H9 (cell line): ENCODE data around the gene ZDHHC11. TPM values are rescaled to one million over a fixed set of nuclear protein-coding genes. Genes with fewer than 3 reads are reported as not detected.
A peak's percentile ranks its signal among the peaks of the same experiment; 100 is the strongest.

ENCODE experiments used
- DNase-seq: peaks from one replicate; pipeline ENCODE4 v3.0.0-alpha.2; 2017
- H2AFZ ChIP-seq: one replicate; pipeline ENCODE4 v1.6.1; 2013; ENCODE audit warnings: mild to moderate bottlenecking, low read length, control low read depth, moderate library complexity
- H2AK5ac ChIP-seq: 2 replicates; pipeline ENCODE4 v1.6.1; 2013; ENCODE audit warnings: low read length, control low read depth, mixed read lengths; ENCODE audit not compliant: insufficient read length
- H2BK120ac ChIP-seq: one replicate; pipeline ENCODE4 v1.6.1; 2013; ENCODE audit warnings: low read depth, mild to moderate bottlenecking, low read length, control low read depth, inconsistent platforms; ENCODE audit not compliant: poor library complexity, severe bottlenecking
- H2BK12ac ChIP-seq: 2 replicates; pipeline ENCODE4 v1.6.1; 2013; ENCODE audit warnings: low read length, control low read depth, mixed read lengths, low read depth; ENCODE audit not compliant: insufficient read length
- H2BK15ac ChIP-seq: 2 replicates; pipeline ENCODE4 v1.6.1; 2013; ENCODE audit warnings: low read depth, low read length, control low read depth
- H2BK20ac ChIP-seq: one replicate; pipeline ENCODE4 v1.6.1; 2013; ENCODE audit warnings: low read depth, mild to moderate bottlenecking, low read length, control low read depth, inconsistent platforms; ENCODE audit not compliant: poor library complexity, severe bottlenecking
- H2BK5ac ChIP-seq: 2 replicates; pipeline ENCODE4 v1.6.1; 2013; ENCODE audit warnings: low read length, control low read depth, mixed read lengths; ENCODE audit not compliant: insufficient read length
- H3K14ac ChIP-seq: 2 replicates; pipeline ENCODE4 v1.6.1; 2013; ENCODE audit warnings: low read length, control low read depth; ENCODE audit not compliant: insufficient read depth
- H3K18ac ChIP-seq: 2 replicates; pipeline ENCODE4 v1.6.1; 2013; ENCODE audit warnings: low read depth, mild to moderate bottlenecking, mixed read lengths, low read length, control low read depth; ENCODE audit not compliant: insufficient read length
- H3K23ac ChIP-seq: 2 replicates; pipeline ENCODE4 v1.6.1; 2013; ENCODE audit warnings: low read length, control low read depth, mixed read lengths, low read depth; ENCODE audit not compliant: insufficient read length
- H3K23me2 ChIP-seq: 2 replicates; pipeline ENCODE4 v1.6.1; 2013; ENCODE audit warnings: low read depth, mild to moderate bottlenecking, mixed read lengths, low read length, control low read depth; ENCODE audit not compliant: insufficient read length, poor library complexity, severe bottlenecking
- H3K27ac ChIP-seq: 2 replicates; pipeline ENCODE4 v1.5.1; 2013; ENCODE audit warnings: low read length, control low read depth, mixed read lengths, low read depth; ENCODE audit not compliant: insufficient read length
- H3K27me3 ChIP-seq: 2 replicates; pipeline ENCODE4 v1.6.1; 2013; ENCODE audit warnings: low read length, control low read depth, inconsistent platforms; ENCODE audit not compliant: insufficient read depth
- H3K4ac ChIP-seq: 2 replicates; pipeline ENCODE4 v1.6.1; 2013; ENCODE audit warnings: low read depth, mild to moderate bottlenecking, control low read depth, inconsistent platforms, low read length, moderate library complexity
- H3K4me1 ChIP-seq: 2 replicates; pipeline ENCODE4 v1.6.1; 2013; ENCODE audit warnings: low read length, control low read depth, inconsistent platforms; ENCODE audit not compliant: insufficient read depth
- H3K4me2 ChIP-seq: 2 replicates; pipeline ENCODE4 v1.6.1; 2013; ENCODE audit warnings: low read length, control low read depth, mixed read lengths; ENCODE audit not compliant: insufficient read length, insufficient read depth
- H3K56ac ChIP-seq: 2 replicates; pipeline ENCODE4 v1.6.1; 2013; ENCODE audit warnings: low read depth, mild to moderate bottlenecking, mixed read lengths, low read length, control low read depth; ENCODE audit not compliant: insufficient read length
- H3K79me1 ChIP-seq: 2 replicates; pipeline ENCODE4 v1.6.1; 2013; ENCODE audit warnings: low read depth, mild to moderate bottlenecking, moderate library complexity, low read length, control low read depth, inconsistent platforms; ENCODE audit not compliant: insufficient read depth, poor library complexity, severe bottlenecking
- H3K79me2 ChIP-seq: 2 replicates; pipeline ENCODE4 v1.6.1; 2013; ENCODE audit warnings: low read length, control low read depth, inconsistent platforms; ENCODE audit not compliant: insufficient read depth
- H3K9ac ChIP-seq: 2 replicates; pipeline ENCODE4 v1.6.1; 2013; ENCODE audit warnings: low read length, control low read depth, mixed read lengths; ENCODE audit not compliant: insufficient read length; ENCODE audit errors: extremely low read depth
- H3K9me3 ChIP-seq: one replicate; pipeline ENCODE4 v1.6.1; 2013; ENCODE audit warnings: low read depth, low read length, inconsistent platforms; ENCODE audit not compliant: control insufficient read depth
- H3T11ph ChIP-seq: one replicate; pipeline ENCODE4 v1.6.1; 2013; ENCODE audit warnings: mild to moderate bottlenecking, low read length, control low read depth, inconsistent platforms
- H4K20me1 ChIP-seq: one replicate; pipeline ENCODE4 v1.6.1; 2013; ENCODE audit not compliant: control insufficient read depth, insufficient read length, insufficient read depth
- H4K5ac ChIP-seq: 2 replicates; pipeline ENCODE4 v1.6.1; 2013; ENCODE audit warnings: low read depth, mild to moderate bottlenecking, mixed read lengths, low read length, control low read depth; ENCODE audit not compliant: insufficient read length
- H4K8ac ChIP-seq: replicated peaks from 2 replicates; pipeline ENCODE4 v1.6.1; 2013; ENCODE audit warnings: low read length, control low read depth, mixed read lengths, low read depth; ENCODE audit not compliant: insufficient read length
- H4K91ac ChIP-seq: 2 replicates; pipeline ENCODE4 v1.6.1; 2013; ENCODE audit warnings: low read depth, mild to moderate bottlenecking, moderate library complexity, mixed read lengths, low read length, control low read depth; ENCODE audit not compliant: insufficient read length
- H3K27ac Mint-ChIP-seq, 3 experiments: 2 replicates in 2 of 3; 3 replicates in 1 of 3; pipeline ENCODE4 v1.8.0; 2020 to 2021; ENCODE audit warnings: mixed read lengths in 3 of 3, mild to moderate bottlenecking in 1 of 3, moderate library complexity in 1 of 3
- H3K27me3 Mint-ChIP-seq: 2 replicates; pipeline ENCODE4 v1.8.0; 2021; ENCODE audit warnings: low read depth, mild to moderate bottlenecking, moderate library complexity, mixed read lengths
- H3K36me3 Mint-ChIP-seq, 3 experiments: 2 replicates in 2 of 3; 3 replicates in 1 of 3; pipeline ENCODE4 v1.8.0; 2020 to 2021; ENCODE audit warnings: low read depth in 3 of 3, mixed read lengths in 3 of 3; ENCODE audit not compliant: insufficient read depth in 1 of 3
- H3K4me1 Mint-ChIP-seq, 2 experiments: 2 replicates each; pipeline ENCODE4 v1.8.0; 2020; ENCODE audit warnings: mixed read lengths in 2 of 2
- H3K4me3 Mint-ChIP-seq, 2 experiments: 2 replicates in 1 of 2; 3 replicates in 1 of 2; pipeline ENCODE4 v1.8.0; 2020 to 2021; ENCODE audit warnings: mild to moderate bottlenecking in 2 of 2, mixed read lengths in 2 of 2, moderate library complexity in 1 of 2
- H3K9me3 Mint-ChIP-seq, 2 experiments: 2 replicates in 1 of 2; 3 replicates in 1 of 2; pipeline ENCODE4 v1.8.0; 2020; ENCODE audit warnings: mild to moderate bottlenecking in 2 of 2, mixed read lengths in 2 of 2, moderate library complexity in 1 of 2
- CTCF ChIP-seq: fragments of 200-600 bp; sonication (generic); conservative IDR thresholded peaks from 3 replicates; pipeline ENCODE4 v1.8.0; 2021; ENCODE audit warnings: antibody characterized with exemption, mild to moderate bottlenecking
- WGBS: extraction: QIAGEN DNeasy Blood & Tissue Kit; methylation state at CpG from one replicate; pipeline ENCODE4 v1.1.7; 2013; ENCODE audit warnings: missing lambda C conversion rate, low lambda C conversion rate, mixed read lengths; ENCODE audit not compliant: insufficient read length; ENCODE audit errors: extremely low coverage; 5-methylcytosine and 5-hydroxymethylcytosine counted together
- total RNA-seq: library from RNA; stranded (reverse); gene quantifications from 2 replicates; pipeline ENCODE4 v1.2.1, GENCODE V29; 2021

The ZDHHC11 gene
- total RNA-seq, 1 experiment from 2014 or later = 37.6 TPM

DNA sequence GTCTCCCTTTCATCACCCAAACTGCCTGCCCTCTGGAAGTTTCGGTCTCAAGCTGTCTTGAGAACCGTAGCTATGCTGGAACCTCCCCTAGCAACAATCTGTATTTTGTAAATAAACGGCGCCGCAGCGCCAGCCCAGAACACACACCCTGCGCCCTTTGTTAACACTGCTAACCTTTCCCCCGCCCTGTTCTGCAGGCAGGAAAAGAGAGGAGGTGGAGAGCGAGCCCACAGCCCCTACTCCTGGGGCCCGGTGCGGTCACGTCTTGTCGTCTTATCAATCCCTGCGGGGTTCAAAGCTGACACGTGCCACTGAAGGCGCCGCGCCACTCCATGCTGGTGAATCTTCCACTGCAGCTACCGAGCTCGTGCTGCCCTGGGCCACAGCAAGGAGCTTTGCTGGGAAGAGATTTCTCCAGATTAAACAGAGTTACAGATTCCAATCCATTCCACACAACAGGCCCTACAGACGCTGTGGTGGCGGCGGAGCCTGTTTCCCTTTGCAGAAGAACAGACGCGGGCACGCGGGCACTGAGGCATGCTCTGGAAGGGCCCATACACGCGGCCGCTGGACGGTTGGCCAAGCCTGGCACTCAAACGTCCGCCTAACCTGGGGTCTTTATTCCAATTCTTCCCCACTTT lies 91.6 kb downstream of the ZDHHC11 start:
- H4K91ac ChIP-seq = peak overlapping the region; percentile 84
- peak overlapping the region in 2 of 3 experiments; percentile 60 to 71; a peak in 3 of 7 replicates for H3K27ac Mint-ChIP-seq

More for the DNA sequence above, 91.6 kb downstream of the ZDHHC11 start:
- H3K4me3 Mint-ChIP-seq = no peak overlapping the region; a peak in 1 of 5 replicates
- Histone ChIP-seq H3K27ac (no peak overlapping the region), H3K4me1 (no peaks in the 10 kb centered on the region), H3K9ac (no peak overlapping the region), H3K14ac (peak overlapping the region; percentile 39), H3K4ac (peak overlapping the region; percentile 54; the same call in 1 of the 2 replicates), H3K9me3 (no peaks in the 10 kb centered on the region), H2BK5ac (no peak overlapping the region), H4K5ac (no peak overlapping the region), H2AFZ (no peak overlapping the region), H3K79me2 (no peaks in the 10 kb centered on the region), H4K8ac (no peak overlapping the region), H3K18ac (peak overlapping the region; percentile 66), H2BK12ac (no peak overlapping the region), H3K27me3 (no peaks in the 10 kb centered on the region), H3K79me1 (no peaks in the 10 kb centered on the region), H2BK15ac (no peak overlapping the region), H2BK120ac (no peak overlapping the region), H3K23me2 (no peaks in the 10 kb centered on the region), H4K20me1 (peaks cover 4% of the 10 kb centered on the region), H3K4me2 (no peak overlapping the region), H3K56ac (no peak overlapping the region), H3T11ph (no peak overlapping the region), H3K23ac (no peak overlapping the region), H2AK5ac (no peak overlapping the region), H2BK20ac (no peak overlapping the region)
- WGBS = no CpG with 5 or more reads among the region's 33 CpGs
- TF ChIP-seq CTCF = no peak
- peak; percentile 46 for DNase-seq
- H3K36me3 Mint-ChIP-seq = 0 out of 7 replicates have a peak, but pooled peaks cover 0 to 2% (median 0%) of the 10 kb centered on the region in 3 experiments
- H3K9me3 Mint-ChIP-seq = peaks cover 0 to 8% of the 10 kb centered on the region in 2 experiments; a peak in 2 of 5 replicates
- H3K4me1 Mint-ChIP-seq = peaks cover 0 to 6% of the 10 kb centered on the region in 2 experiments; a peak in 1 of 4 replicates
- H3K27me3 Mint-ChIP-seq = peaks cover 9% of the 10 kb centered on the region
